ENCODE results near the gene ACMSD.
A peak's percentile ranks its signal among the peaks of the same experiment; 100 is the strongest.
"Not testable (repeated sequence)": the region's sequence is repeated elsewhere in the genome, so short reads cannot be mapped to it uniquely, and the experiment has no call there.

The ACMSD gene

DNA sequence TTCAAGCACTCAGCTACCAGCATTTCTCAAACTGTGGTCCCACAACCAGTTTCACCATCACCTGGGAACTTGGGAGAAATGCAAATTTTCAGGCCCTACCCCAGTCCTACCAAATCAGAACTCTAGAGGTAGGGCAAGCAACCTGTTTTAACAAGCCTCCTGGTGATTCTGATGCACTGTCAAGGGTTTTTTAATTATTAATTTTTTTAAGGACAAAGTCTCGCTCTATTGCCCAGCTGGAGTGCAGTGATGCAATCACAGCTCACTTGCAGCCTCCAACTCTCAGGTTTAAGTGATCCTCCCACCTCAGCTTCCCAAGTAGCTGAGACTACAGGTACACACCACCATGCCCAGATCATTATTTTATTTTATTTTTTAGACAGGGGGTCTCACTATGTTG lies 7.8 kb downstream of the ACMSD start:
- no peak for TF ChIP-seq CTCF (IDR thresholded peaks at IDR 0.05; ENCODE audit: insufficient read depth, low read depth, low read length, missing control alignments)
- DNase-seq (ENCODE audit: low read depth): peak; percentile 25
- no peak overlapping the region for H3K4me3 ChIP-seq (ENCODE audit: low read length)

DNA sequence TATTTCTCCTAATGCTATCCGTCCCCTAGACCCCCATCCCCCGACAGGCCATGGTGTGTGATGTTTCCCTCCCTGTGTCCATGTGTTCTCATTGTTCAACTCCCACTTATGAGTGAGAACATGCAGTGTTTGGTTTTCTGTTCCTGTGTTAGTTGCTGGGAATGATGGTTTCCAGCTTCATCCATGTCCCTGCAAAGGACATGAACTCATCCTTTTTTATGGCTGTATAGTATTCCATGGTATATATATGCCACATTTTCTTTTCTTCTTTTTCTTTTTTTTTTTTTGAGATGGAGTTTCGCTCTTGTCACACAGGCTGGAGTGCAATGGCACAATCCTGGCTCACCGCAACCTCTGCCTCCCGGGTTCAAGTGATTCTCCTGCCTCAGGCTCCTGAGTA lies 9.2 kb downstream of the ACMSD start:
- not testable (repeated sequence) for DNase-seq (ENCODE audit: low read depth); H3K4me3 ChIP-seq (ENCODE audit: low read length)

DNA sequence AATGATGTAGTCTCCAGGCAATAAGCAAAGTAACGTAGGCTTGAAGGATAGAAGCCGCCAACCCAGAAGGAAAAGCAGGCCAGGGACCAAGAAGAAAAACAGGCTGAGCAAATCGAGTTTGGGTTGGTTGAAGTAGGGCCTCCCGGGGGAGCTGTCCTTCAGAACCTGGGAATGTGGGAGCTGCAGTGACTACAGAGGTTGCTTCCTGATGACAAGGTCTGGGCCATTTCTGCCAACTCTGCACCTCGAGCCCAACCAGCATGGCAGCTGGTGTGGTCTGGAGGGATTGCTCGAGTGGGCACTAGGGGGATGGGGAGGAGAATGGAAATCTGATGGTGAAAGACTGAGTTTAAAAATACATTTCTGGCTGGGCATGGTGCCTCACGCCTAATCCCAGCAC lies 14.1 kb downstream of the ACMSD start:
- no peak for DNase-seq (ENCODE audit: low read depth)
- H3K4me3 ChIP-seq (ENCODE audit: low read length): no peak overlapping the region
- no peak for TF ChIP-seq CTCF (IDR thresholded peaks at IDR 0.05; ENCODE audit: insufficient read depth, low read depth, low read length, missing control alignments)

- DNase-seq (ENCODE audit: low read depth): no peak
- H3K4me3 ChIP-seq (ENCODE audit: low read length): no peak overlapping the region
- peak; percentile 8 for TF ChIP-seq CTCF (IDR thresholded peaks at IDR 0.05; ENCODE audit: insufficient read depth, low read depth, low read length, missing control alignments)
These were observed 17.3 kb downstream of the ACMSD start for GRCh38 chr2:134855709-134856108.

DNA sequence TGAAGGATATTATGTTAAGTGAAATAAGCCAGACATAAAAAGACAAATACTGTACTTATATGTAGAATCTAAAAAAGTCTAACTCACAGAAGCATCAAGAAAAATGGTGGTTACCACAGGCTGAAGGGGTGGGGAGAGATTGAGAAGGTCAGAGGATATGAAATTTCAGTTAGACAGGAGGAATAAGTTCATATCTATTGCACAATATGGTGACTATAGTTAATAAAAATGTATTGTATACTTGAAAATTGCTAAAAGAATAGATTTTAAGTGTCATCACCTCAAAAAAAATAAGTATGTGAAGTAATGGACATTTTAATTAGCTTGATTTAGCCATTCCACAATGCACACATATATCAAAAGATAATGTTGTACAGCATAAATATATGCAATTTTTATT lies 19.8 kb downstream of the ACMSD start:
- no peak overlapping the region for H3K4me3 ChIP-seq (ENCODE audit: low read length)
- no peak for TF ChIP-seq CTCF (IDR thresholded peaks at IDR 0.05; ENCODE audit: insufficient read depth, low read depth, low read length, missing control alignments)
- DNase-seq (ENCODE audit: low read depth): no peak

GRCh38 chr2:134861173-134861572 lies 22.8 kb downstream of the ACMSD start:
- DNase-seq (ENCODE audit: low read depth): no peak
- no peak for TF ChIP-seq CTCF (IDR thresholded peaks at IDR 0.05; ENCODE audit: insufficient read depth, low read depth, low read length, missing control alignments)
- H3K4me3 ChIP-seq (ENCODE audit: low read length): no peak overlapping the region

DNA sequence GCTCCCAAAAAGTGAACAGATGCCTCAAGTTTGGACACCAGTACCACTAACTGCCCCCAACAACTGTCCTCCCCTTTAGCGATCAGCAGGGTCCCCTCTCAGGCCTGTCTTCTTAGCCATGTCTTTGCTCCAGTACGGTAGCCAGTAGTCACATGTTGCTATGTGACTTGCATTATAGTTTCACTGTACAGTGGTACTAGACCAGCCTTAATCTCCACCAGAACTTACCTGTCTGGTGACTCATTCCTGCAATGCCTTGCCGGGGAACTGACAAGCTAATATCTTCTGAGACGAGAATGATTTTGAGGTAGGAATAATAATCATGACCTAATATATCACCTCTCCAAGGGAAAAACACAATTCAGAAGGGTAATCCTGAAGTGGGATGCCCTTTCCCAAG lies 23.7 kb downstream of the ACMSD start:
- no peak for TF ChIP-seq CTCF (IDR thresholded peaks at IDR 0.05; ENCODE audit: insufficient read depth, low read depth, low read length, missing control alignments)
- DNase-seq (ENCODE audit: low read depth): peak; percentile 58
- H3K4me3 ChIP-seq (ENCODE audit: low read length): no peak overlapping the region

GRCh38 chr2:134862674-134863073 lies 24.3 kb downstream of the ACMSD start:
- no peak overlapping the region for H3K4me3 ChIP-seq (ENCODE audit: low read length)
- DNase-seq (ENCODE audit: low read depth): no peak
- TF ChIP-seq CTCF (IDR thresholded peaks at IDR 0.05; ENCODE audit: insufficient read depth, low read depth, low read length, missing control alignments): no peak
